Measurements from ENCODE around the gene RPS6KA4.

Gene RPS6KA4

DNA sequence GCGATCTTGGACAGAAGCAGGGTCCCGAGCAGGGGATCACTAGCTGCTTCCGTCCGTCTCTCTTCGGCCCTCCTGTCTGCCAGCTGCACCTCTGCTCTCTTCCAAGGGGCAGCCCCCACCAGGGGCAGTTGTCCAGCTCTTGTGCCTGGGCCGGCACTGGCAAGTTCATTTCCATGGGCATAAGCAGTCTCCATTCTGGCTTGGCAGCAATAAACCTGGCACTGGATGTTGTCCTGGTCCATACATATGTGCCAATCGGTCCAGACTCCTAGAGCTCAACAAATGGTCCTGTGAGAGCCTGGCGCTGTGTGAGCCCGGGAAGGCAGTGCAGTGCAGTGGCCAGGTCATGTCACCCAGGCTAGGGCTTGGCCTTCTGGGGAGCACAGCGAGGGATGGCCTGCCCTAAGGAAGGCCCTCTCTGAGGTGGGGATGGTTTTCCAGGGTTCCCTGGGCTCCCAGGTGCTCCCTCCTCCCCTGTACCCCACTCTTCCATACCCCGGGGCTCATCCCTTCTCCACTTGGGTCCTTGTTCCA lies 60.4 kb downstream of the RPS6KA4 start:
- DNase-seq (ENCODE audit: low read depth in 2 of 2), result no peak

DNA sequence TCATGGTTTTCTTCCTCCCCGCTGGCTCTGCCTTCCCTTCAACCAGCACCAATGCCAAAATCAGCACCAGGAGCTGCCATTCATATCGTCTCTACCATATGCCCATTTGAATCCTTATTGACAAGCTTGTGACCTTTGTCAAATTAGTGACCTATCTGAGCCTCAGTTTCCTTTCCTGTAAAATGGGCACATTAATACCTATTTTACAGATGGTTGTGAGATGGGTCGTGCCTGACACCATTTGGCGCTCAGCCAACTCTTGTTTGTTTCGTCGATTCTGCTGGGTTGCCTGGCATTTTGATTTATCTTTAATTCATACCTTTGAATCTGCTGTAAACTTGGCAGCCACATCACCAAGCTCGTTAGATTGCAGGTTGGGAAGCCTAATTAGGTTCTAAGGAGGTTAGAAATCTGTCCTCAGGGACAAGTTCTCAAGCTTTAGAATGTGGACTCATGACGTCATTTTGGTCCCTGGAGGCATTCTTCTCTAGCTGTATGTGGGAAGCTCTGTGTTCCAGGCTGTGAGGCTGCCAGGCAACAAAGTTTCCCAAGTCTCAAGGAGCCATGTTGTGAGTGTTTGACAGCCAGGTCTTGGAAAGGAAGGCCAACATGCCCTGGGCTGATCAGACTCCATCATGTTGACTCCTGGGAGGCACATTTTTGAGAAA lies 61.0 kb downstream of the RPS6KA4 start:
- DNase-seq (ENCODE audit: low read depth in 2 of 2), result no peak
